Measurements from ENCODE around the gene ZCCHC10. TPM values are rescaled to one million over a fixed set of nuclear protein-coding genes. Genes with fewer than 3 reads are reported as not detected.
A peak's percentile ranks its signal among the peaks of the same experiment; 100 is the strongest.
"Not testable (repeated sequence)": the region's sequence is repeated elsewhere in the genome, so short reads cannot be mapped to it uniquely, and the experiment has no call there.

The ZCCHC10 gene
- total RNA-seq, 1 experiment from 2014 or later, result 39.6 TPM

DNA sequence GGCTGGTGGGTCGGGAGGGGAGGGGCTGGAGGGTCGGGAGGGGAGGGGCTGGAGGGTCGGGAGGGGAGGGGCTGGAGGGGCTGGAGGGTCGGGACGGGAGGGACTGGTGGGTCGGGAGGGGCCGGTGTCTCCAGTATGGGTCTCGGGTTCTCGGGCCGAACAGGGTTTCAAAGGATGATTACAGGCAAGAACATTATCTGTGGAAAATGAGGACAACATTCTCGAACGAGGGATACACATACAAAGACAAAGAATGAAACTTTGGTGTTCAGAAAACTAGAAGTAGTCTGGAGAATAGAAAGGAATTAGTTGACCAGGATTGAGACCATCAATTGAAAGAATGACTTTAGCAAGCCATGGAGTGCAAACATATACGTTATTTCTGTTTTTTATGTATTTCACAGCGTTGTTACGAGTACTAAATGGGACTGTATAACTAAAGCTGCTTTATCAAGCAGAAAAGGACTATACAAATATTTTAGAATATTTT is 360 bp upstream of the ZCCHC10 start:
- no peak for DNase-seq
- no peaks in the 10 kb centered on the region for H3K4me1 ChIP-seq
- no peaks in the 10 kb centered on the region for H3K27me3 ChIP-seq
- H3K27ac ChIP-seq, result no peak overlapping the region; the same call in 1 of the 2 replicates
- H3K9me3 ChIP-seq (replicated peaks), result no peaks in the 10 kb centered on the region
- H3K36me3 ChIP-seq, result 0 out of 2 replicates have a peak, but pooled peaks cover 2% of the 10 kb centered on the region
- peak overlapping the region; percentile 90 for H3K4me3 ChIP-seq

DNA sequence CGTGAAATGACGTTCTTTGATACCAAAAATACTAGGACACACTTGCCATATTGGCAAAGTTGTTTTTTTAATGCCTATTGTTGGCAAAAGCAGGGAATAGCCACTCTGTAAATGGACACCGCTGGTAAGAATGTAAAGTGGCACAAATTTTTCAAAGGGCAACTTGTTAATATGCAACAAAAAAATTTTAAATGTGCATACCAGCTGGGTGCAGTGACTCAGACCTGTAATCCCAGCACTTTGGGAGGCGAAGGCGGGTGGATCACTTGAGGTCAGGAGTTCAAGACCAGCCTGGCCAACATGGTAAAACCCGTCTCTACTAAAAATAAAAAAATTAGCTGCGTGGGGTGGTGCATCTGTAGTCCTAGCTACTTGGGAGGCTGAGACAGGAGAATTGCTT is 6.9 kb downstream of the ZCCHC10 start:
- H3K4me1 ChIP-seq; DNase-seq; H3K4me3 ChIP-seq; H3K27ac ChIP-seq; H3K9me3 ChIP-seq (replicated peaks); H3K27me3 ChIP-seq: not testable (repeated sequence)
- H3K36me3 ChIP-seq, result peaks cover 11% of the 10 kb centered on the region

DNA sequence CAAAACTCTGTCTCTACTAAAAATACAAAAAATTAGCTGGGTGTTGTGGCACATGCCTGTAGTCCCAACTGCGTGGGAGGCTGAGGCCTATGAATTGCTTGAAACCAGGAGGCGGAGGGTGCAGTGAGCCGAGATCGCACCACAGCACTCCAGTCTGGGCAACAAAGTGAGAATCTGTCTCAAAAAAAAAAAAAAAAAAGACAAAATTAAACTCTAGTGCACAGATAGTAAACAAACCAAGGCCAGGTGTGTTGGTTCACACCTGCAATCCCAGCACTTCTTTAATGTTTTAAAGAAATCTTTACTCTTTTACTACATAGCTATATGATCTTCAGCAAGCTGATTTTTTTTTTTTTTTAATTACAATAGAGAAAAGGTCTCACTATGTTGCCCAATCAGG is 8.4 kb downstream of the ZCCHC10 start:
- H3K9me3 ChIP-seq (replicated peaks), result no peaks in the 10 kb centered on the region
- H3K36me3 ChIP-seq, result peaks cover 11% of the 10 kb centered on the region
- no peak overlapping the region for H3K27ac ChIP-seq
- H3K4me3 ChIP-seq, result no peak overlapping the region
- no peaks in the 10 kb centered on the region for H3K4me1 ChIP-seq
- DNase-seq, result no peak
- H3K27me3 ChIP-seq, result no peaks in the 10 kb centered on the region

DNA sequence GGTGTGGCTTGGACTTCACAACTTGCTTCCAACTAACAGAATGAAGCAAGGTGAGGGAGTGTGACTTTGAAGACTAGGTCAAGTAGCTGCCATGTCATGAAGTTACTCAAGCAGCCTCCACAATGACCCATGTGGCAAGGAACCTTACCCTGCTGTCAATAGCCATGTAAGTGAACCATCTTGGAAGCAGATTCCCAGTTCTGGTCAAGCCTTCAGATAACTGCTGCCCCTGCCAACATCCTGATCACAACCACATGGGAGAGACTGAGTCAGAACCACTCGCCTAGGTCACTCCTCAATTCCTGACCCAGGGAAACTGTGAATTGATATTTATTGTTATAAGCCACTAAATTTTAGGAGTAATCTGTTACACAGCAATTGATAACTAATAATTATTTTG is 10.9 kb downstream of the ZCCHC10 start:
- H3K27ac ChIP-seq, result no peak overlapping the region
- DNase-seq, result no peak
- no peaks in the 10 kb centered on the region for H3K27me3 ChIP-seq
- peaks cover 12% of the 10 kb centered on the region for H3K36me3 ChIP-seq
- no peak overlapping the region for H3K4me3 ChIP-seq
- H3K9me3 ChIP-seq (replicated peaks), result no peaks in the 10 kb centered on the region
- no peaks in the 10 kb centered on the region for H3K4me1 ChIP-seq

DNA sequence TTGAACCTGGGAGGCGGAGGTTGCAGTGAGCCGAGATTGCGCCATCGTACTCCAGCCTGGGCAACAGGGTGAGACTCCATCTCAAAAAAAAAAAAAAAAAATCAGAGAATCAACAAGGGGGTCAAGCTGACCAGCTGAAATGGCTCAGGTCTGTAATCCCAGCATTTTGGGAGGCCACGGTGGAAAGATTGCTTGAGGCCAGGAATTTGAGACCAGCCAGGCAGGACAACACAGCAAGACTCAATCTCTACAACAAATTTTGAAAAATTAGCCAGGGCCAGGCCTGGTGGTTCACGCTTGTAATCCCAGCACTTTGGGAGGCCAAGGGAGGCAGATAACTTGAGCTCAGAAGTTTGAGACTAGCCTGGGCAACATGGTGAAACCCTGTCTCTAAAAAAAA is 17.9 kb downstream of the ZCCHC10 start:
- not testable (repeated sequence) for H3K4me1 ChIP-seq; H3K4me3 ChIP-seq; H3K27me3 ChIP-seq; H3K27ac ChIP-seq; DNase-seq; H3K9me3 ChIP-seq (replicated peaks)
- peaks cover 30% of the 10 kb centered on the region for H3K36me3 ChIP-seq

DNA sequence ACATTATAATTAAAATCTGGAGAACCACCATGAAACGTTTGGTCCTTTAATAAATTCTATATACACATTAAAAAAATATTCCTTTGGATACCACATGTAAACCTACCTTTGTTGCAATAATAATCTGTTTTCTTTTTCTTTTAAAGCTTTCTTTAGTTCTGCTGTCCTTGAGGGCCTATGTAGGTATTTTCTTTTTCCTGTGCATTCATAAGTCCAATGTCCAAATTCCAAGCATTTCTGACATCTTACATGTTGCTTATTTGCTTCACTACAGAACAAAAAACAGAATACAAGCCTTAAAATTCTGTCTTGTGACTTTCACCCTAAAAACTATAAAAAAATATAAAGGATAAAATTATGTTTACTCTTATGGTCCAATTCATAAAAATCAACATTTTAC is 19.7 kb downstream of the ZCCHC10 start:
- Histone ChIP-seq H3K4me1 (no peaks in the 10 kb centered on the region), H3K4me3 (no peak overlapping the region), H3K9me3 (replicated peaks) (no peaks in the 10 kb centered on the region), H3K27ac (no peak overlapping the region), H3K27me3 (no peaks in the 10 kb centered on the region), H3K36me3 (peaks cover 35% of the 10 kb centered on the region)
- DNase-seq, result no peak

DNA sequence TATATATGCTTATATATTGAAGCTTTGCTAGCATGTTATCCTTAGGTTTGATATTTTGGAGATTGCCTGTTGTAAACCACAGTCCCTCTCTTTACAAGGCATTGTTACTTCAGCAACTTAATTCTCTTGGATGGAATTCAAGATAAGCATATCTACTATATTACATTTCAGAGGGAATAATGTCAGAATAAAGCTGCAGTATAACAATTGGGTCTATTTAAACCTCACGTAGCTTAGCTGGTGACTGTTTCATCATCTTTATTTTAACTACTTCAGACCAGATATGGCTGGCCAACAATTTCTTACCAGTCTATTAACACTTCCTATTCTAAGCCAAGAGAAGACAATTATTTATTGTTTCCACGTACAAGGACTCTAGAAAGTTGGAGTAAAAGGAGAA is 27.1 kb downstream of the ZCCHC10 start:
- Histone ChIP-seq H3K36me3 (peaks cover 14% of the 10 kb centered on the region), H3K27ac (no peak overlapping the region), H3K27me3 (no peaks in the 10 kb centered on the region), H3K9me3 (replicated peaks) (no peaks in the 10 kb centered on the region), H3K4me3 (no peak overlapping the region), H3K4me1 (no peaks in the 10 kb centered on the region)
- no peak for DNase-seq

DNA sequence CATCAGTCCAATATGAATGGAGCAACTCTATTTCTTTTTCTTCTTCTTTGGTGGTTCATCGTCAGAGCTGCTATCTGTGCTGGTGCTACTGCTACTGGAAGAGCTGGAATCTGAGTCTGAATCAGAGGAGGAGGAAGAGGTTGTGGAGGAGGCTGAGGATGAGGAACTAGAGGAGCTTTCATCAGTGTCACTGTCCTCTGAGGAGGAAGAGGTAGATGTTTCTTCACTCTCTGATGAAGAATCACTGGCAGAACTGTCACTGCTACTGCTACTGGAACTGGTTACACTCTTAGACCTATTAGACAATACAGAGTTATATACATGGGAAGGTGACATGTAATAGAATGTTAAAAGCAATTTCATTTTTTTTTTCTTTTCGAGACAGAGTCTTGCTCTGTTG is 27.8 kb downstream of the ZCCHC10 start:
- Histone ChIP-seq H3K4me3 (no peak overlapping the region), H3K4me1 (no peaks in the 10 kb centered on the region), H3K27me3 (no peaks in the 10 kb centered on the region), H3K36me3 (peaks cover 12% of the 10 kb centered on the region), H3K9me3 (replicated peaks) (no peaks in the 10 kb centered on the region), H3K27ac (no peak overlapping the region)
- DNase-seq, result no peak

DNA sequence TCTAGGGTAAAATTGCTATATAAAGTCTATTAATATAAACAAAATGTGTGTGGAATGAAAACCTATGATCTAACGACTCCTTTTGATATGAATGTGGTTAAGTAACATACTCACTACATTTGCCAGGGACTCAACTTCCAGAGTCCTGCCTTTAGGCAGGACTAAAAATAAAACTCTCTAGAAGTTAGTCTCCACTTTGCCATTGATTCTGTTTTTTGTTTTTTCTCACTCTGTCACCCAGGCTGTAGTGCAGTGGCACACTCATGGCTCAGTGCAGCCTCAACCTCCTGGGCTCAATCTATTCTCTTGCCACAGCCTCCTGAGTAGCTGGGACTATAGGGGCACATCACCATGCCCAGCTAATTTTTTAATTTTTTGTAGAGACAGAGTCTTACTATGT is 30.0 kb downstream of the ZCCHC10 start:
- Histone ChIP-seq H3K4me3 (no peak overlapping the region), H3K27me3 (no peaks in the 10 kb centered on the region), H3K4me1 (no peaks in the 10 kb centered on the region), H3K36me3 (peaks cover 6% of the 10 kb centered on the region; the same call in 1 of the 2 replicates), H3K27ac (no peak overlapping the region), H3K9me3 (replicated peaks) (no peaks in the 10 kb centered on the region)
- DNase-seq, result no peak

DNA sequence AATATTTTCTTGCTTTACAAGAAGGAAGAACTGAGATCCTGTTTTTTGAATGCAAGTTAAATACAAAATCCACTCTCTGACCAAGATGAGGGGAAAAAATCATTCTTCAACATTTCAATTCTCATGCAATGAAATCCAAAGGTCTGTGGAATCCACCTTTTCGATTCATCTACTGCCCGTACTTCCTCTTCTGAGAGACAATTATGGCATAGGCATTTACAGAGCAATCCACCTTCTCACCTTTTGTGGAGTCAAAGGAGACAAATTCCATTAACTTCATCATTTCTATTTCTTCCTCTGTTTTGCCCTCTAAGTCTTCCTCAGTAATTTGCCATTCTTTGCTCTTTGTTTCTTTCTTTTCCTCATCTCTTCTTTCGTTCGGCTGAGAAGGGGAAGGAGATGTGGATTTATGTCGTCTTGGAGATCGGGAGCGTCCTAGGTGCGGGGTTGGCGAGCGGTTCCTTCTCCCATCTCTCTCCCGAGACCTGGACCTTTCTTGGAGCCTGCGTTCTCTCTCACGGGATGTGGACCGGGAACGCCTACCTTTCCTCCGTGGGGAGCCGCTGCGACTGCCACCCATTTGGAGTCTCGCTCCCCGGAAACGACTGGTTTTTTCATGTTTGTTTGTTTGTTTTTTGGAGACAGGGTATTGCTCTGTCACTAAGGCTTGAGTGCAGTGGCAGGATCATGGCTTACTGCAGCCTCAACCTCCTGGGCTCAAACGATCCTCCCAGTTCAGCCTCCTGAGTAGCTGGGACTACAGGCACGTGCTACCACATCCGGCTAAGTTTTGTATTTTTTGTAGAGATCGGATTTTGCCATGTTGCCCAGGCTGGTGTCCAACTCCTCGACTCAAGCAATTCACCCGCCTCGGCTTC is 38.6 kb downstream of the ZCCHC10 start:
- no peak overlapping the region for H3K4me3 ChIP-seq
- H3K27ac ChIP-seq, result no peak overlapping the region
- H3K36me3 ChIP-seq, result no peaks in the 10 kb centered on the region
- no peaks in the 10 kb centered on the region for H3K4me1 ChIP-seq
- no peak for DNase-seq
- no peaks in the 10 kb centered on the region for H3K9me3 ChIP-seq (replicated peaks)
- no peaks in the 10 kb centered on the region for H3K27me3 ChIP-seq

DNA sequence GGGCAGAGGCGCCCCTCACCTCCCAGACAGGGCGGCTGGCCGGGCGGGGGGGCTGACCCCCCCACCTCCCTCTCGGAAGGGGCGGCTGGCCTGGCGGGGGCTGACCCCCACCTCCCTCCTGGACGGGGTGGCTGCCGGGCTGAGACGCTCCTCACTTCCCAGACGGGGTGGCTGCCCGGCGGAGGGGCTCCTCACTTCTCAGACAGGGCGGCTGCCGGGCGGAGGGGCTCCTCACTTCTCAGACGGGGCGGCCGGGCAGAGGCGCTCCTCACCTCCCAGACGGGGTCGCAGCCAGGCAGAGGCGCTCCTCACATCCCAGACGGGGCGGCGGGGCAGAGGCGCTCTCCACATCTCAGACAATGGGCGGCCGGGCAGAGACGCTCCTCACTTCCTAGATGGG is 43.4 kb downstream of the ZCCHC10 start:
- not testable (repeated sequence) for H3K27ac ChIP-seq; H3K4me1 ChIP-seq; H3K9me3 ChIP-seq (replicated peaks); H3K36me3 ChIP-seq; DNase-seq; H3K27me3 ChIP-seq; H3K4me3 ChIP-seq

DNA sequence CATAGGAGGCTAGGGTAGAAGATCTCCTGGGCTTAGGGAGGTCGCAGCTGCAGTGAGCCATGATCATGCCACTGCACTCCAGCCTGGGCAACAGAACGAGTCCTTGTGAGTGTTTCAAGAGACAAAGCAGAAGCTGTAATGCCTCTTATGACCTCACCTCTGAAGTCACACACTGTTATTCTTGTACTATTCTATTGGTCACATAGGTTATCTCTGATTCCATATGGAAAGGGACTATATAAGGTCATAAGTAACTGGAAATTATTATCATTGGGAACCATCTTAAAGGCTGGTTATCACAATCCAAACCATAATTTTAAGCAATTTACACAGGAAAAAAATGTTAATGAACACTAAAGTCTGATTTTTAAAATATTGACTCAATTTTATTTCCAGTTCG is 45.1 kb downstream of the ZCCHC10 start:
- H3K4me3 ChIP-seq, result no peak overlapping the region
- no peaks in the 10 kb centered on the region for H3K27me3 ChIP-seq
- H3K27ac ChIP-seq, result no peak overlapping the region
- peaks cover 4% of the 10 kb centered on the region; the same call in 1 of the 2 replicates for H3K9me3 ChIP-seq (replicated peaks)
- H3K4me1 ChIP-seq, result no peaks in the 10 kb centered on the region
- H3K36me3 ChIP-seq, result no peaks in the 10 kb centered on the region
- no peak for DNase-seq

DNA sequence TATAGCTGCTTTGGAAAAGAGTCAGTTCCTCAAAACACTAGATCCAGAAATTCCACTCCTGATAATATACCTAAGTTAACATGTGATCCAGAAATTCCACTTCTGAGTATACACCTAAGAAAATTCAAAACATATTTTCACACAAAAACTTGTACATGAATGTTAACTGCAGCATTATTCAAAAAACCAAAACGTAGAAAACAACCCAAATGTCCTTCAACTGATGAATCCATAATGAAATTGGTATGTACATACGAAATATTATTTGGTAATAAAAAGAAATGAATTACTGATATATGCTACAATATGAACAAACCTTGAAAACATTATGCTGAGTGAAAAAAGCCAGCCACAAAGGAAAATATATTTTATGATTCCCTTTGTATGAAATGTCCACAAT is 46.4 kb downstream of the ZCCHC10 start:
- no peak overlapping the region for H3K4me3 ChIP-seq
- DNase-seq, result no peak
- H3K36me3 ChIP-seq, result no peaks in the 10 kb centered on the region
- H3K27me3 ChIP-seq, result no peaks in the 10 kb centered on the region
- H3K27ac ChIP-seq, result no peak overlapping the region
- H3K4me1 ChIP-seq, result no peaks in the 10 kb centered on the region
- peaks cover 4% of the 10 kb centered on the region; the same call in 1 of the 2 replicates for H3K9me3 ChIP-seq (replicated peaks)

DNA sequence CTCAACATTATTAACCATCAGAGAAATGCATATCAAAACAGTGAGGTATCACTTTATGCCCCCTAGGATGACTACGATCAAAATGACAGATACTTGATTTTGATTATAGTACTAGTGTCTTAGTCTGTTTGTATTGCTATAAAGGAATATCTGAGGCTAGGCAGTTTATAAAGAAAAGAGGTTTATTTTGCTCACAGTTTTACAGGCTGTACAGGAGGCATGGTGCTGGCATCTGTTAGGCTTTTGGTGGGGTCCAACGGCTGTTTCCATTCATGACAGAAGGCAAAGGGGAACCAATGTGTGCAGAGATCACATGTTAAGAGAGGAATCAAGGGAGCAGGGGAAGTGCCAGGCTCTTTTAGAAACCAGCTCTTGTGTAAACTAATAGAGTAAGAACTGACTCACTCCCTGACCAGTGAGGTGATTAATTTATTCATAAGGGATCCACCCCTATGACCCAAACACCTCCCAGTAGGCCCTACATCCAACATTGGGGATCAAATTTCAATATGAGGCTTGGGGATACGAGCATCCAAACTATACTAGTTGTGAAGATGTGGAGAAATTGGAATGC is 46.9 kb downstream of the ZCCHC10 start:
- no peaks in the 10 kb centered on the region for H3K27me3 ChIP-seq
- peaks cover 4% of the 10 kb centered on the region; the same call in 1 of the 2 replicates for H3K9me3 ChIP-seq (replicated peaks)
- H3K36me3 ChIP-seq, result no peaks in the 10 kb centered on the region
- no peaks in the 10 kb centered on the region for H3K4me1 ChIP-seq
- DNase-seq, result no peak
- no peak overlapping the region for H3K27ac ChIP-seq
- no peak overlapping the region for H3K4me3 ChIP-seq

DNA sequence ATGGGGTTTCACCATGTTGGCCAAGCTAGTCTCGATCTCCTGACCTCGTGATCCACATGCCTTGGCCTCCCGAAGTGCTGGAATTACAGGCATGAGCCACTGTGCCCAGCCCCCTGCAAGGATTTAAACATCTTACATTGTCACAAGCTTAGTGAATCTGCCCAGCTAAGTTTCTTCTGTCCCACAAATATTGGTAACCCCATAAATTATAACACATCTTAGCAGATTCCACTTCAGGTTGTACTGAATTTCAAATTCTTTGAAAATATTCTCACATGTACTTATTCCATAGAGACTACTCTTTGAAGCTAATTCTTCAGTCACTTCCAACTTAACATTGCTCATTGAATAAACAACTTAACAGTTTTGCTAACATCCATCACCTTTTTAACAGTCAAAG is 49.5 kb downstream of the ZCCHC10 start:
- Histone ChIP-seq H3K9me3 (replicated peaks) (peaks cover 4% of the 10 kb centered on the region; the same call in 1 of the 2 replicates), H3K27ac (no peak overlapping the region), H3K36me3 (no peaks in the 10 kb centered on the region), H3K27me3 (no peaks in the 10 kb centered on the region), H3K4me1 (no peaks in the 10 kb centered on the region), H3K4me3 (no peak overlapping the region)
- DNase-seq, result no peak

Data from SJCRH30 (cell line).